ENCODE results near the gene TSPAN9. TPM values are rescaled to one million over a fixed set of nuclear protein-coding genes. Genes with fewer than 3 reads are reported as not detected.

TSPAN9 gene
- total and polyA plus RNA-seq, 2 of the 4 experiments (the other 2 are of a cell fraction) = 17.7 to 39.1 TPM

GRCh38 chr12:3330976-3331510 is 253.9 kb downstream of the TSPAN9 start:
- Histone ChIP-seq H2AK9ac (replicated peaks; ENCODE audit: low read depth, low read length, poor library complexity) (no peak overlapping the region), H3K23ac (ENCODE audit: low read depth, low read length) (no peak overlapping the region), H3K14ac (replicated peaks; ENCODE audit: low read depth, low read length) (no peak overlapping the region), H3K79me1 (ENCODE audit: low read depth in 1 of 2, low read length in 2 of 2) (no peaks in the 10 kb centered on the region), H3K9ac (ENCODE audit: low read depth, low read length) (no peak overlapping the region), H3K9me3 (ENCODE audit: control insufficient read depth, insufficient read depth, low read length) (no peaks in the 10 kb centered on the region), H4K5ac (ENCODE audit: low read depth, low read length) (no peak overlapping the region), H3K4me2 (ENCODE audit: low read depth, low read length) (no peak overlapping the region), H3K9me1 (ENCODE audit: insufficient read depth, low read length) (no peaks in the 10 kb centered on the region), H4K8ac (ENCODE audit: low read depth in 2 of 2, low read length in 2 of 2) (no peak overlapping the region), H3K36me3 (ENCODE audit: control insufficient read depth, insufficient read depth, low read length) (no peaks in the 10 kb centered on the region), H3K27me3 (ENCODE audit: control insufficient read depth, insufficient read depth, low read length) (peaks cover 26% of the 10 kb centered on the region), H2BK120ac (ENCODE audit: low read depth, low read length) (no peak overlapping the region), H3K27ac (ENCODE audit: insufficient read depth, low read length) (no peak overlapping the region), H4K20me1 (ENCODE audit: insufficient read depth, low read length) (no peaks in the 10 kb centered on the region), H4K91ac (ENCODE audit: insufficient read depth, low read depth, low read length) (no peak overlapping the region), H2AFZ (replicated peaks; ENCODE audit: low read length, poor library complexity) (no peak overlapping the region), H2BK5ac (ENCODE audit: low read depth, low read length, poor library complexity, severe bottlenecking) (no peak overlapping the region), H3K4ac (ENCODE audit: low read depth, low read length) (no peak overlapping the region), H3K4me3 (ENCODE audit: insufficient read depth, low read depth, low read length) (no peak overlapping the region), H3K18ac (ENCODE audit: low read depth, low read length) (no peak overlapping the region), H2BK20ac (ENCODE audit: low read depth, low read length) (no peak overlapping the region), H2AK5ac (ENCODE audit: low read depth, low read length) (no peak overlapping the region), H2BK15ac (ENCODE audit: low read depth, low read length) (no peak overlapping the region), H3K4me1 (ENCODE audit: control insufficient read depth, insufficient read depth, low read length) (no peaks in the 10 kb centered on the region), H3K56ac (ENCODE audit: extremely low read depth, insufficient read depth, low read length) (no peak overlapping the region)
- CTCF ChIA-PET = no interaction called here
- ATAC-seq (ENCODE audit: low read depth) (no peak), DNase-seq (no peak)
- no peak for TF ChIP-seq RCOR1 (IDR thresholded peaks at IDR 0.05; ENCODE audit: insufficient replicate concordance, low read length)
- TF ChIP-seq ELK1 (IDR thresholded peaks at IDR 0.05; ENCODE audit: borderline replicate concordance, low read depth, low read length) = no peak
- TF ChIP-seq NFE2L2 (IDR thresholded peaks at IDR 0.05; ENCODE audit: low read depth, low read length) = no peak
- TF ChIP-seq FOS (IDR thresholded peaks at IDR 0.05; ENCODE audit: low read depth, low read length) = no peak
- no peak for TF ChIP-seq USF2 (IDR thresholded peaks at IDR 0.05; ENCODE audit: low read depth, low read length)
- in situ Hi-C loops (cut with MboI; ENCODE audit: low sequenced_read_pairs) (no loop called here), intact Hi-C loops (cut with micrococcal nuclease) (no loop called here), dilution Hi-C loops (cut with HindIII; ENCODE audit: low sequenced_read_pairs, unreplicated experiment) (no loop called here)
- no TSS peak for BruUV-seq (replicated peaks)
- 58% methylated on average over 2 of the region's 7 CpGs; no CpG with 5 or more reads in 1 of the 2 experiments for WGBS, 2 experiments (ENCODE audit: extremely low coverage in 2 of 2, insufficient read length in 1 of 2)
- POLR2A ChIA-PET (ENCODE audit: unreplicated experiment) = no interaction called here
